K562 (cell line): ENCODE results near the gene DPP9.

Experiments used
- FOXM1 ChIP-seq, 2 experiments: fragments of 450-650 bp in 1 of 2; sonication (generic) in 1 of 2; formaldehyde crosslinking in 1 of 2; IDR thresholded peaks; 2 replicates each; pipeline versions ENCODE4 v1.6.1 to v1.9.0; 2017 to 2022; ENCODE audit warnings: low read depth in 2 of 2, mild to moderate bottlenecking in 2 of 2, missing genetic modification reagents in 1 of 2, moderate library complexity in 1 of 2
- POLR2AphosphoS5 ChIP-seq: IDR thresholded peaks from 2 replicates; pipeline ENCODE4 v1.6.1; 2011; ENCODE audit warnings: mild to moderate bottlenecking, low read depth, low read length, moderate library complexity; ENCODE audit not compliant: control insufficient read depth, insufficient read depth

GRCh38 chr19:4773047-4773640 lies 49.5 kb upstream of the DPP9 start:
- TF ChIP-seq POLR2AphosphoS5, result no peak
- TF ChIP-seq FOXM1 (IDR thresholded peaks at IDR 0.05; ENCODE audit: low read depth), result no peak
- no peak for TF ChIP-seq FOXM1 (CRISPR knock-in tag; IDR thresholded peaks at IDR 0.05; ENCODE audit: low read depth)
